GM12878 (cell line): Measurements from ENCODE around the gene BLOC1S5. TPM values are rescaled to one million over a fixed set of nuclear protein-coding genes. Genes with fewer than 3 reads are reported as not detected.

Experiments used
- ATAC-seq: fragments of 200-7000 bp; cut with Tn5 transposase; 3 replicates; pipeline ENCODE4 v1.9.1; 2020; ENCODE audit warnings: mild to moderate bottlenecking, moderate library complexity
- BruUV-seq: library from RNA; stranded (reverse); fragments of 400-500 nt; replicated peaks from 2 replicates; lab custom pipeline; 2021; lab: Mats Ljungman, UMichigan
- CTCF ChIA-PET: fragments of 300-600 bp; sonication (Branson Sonifier 250); formaldehyde crosslinking; extraction: SDS; loops from one replicate; lab custom pipeline; 2021; ENCODE audit warnings: inconsistent platforms; lab: Yijun Ruan, JAX
- POLR2A ChIA-PET: fragments of 350-600 bp; formaldehyde crosslinking; extraction: SDS; loops from one replicate; lab custom pipeline; 2021; ENCODE audit warnings: inconsistent platforms; lab: Charles Lee
- RAD21 ChIA-PET: fragments of 300-600 bp; sonication (Branson Sonifier 250); formaldehyde crosslinking; loops from one replicate; lab custom pipeline; 2023; ENCODE audit warnings: antibody characterized with exemption; ENCODE audit not compliant: unreplicated experiment; lab: Charles Lee
- SMC1A ChIA-PET: fragments of 300-600 bp; sonication (Branson Sonifier 250); formaldehyde crosslinking; loops from one replicate; lab custom pipeline; 2023; ENCODE audit not compliant: unreplicated experiment, uncharacterized antibody; lab: Charles Lee
- DNase-seq: peaks from one replicate; pipeline ENCODE4 v3.0.0-alpha.2; 2011; ENCODE audit warnings: low read depth, low spot score
- FAIRE-seq: peaks from 3 replicates; lab custom pipeline; 2011; peaks lifted over from hg19 to GRCh38; lab: Jason Lieb, UNC
- H2AFZ ChIP-seq: 2 replicates; pipeline ENCODE4 v1.6.0; 2011; ENCODE audit warnings: low read depth, low read length, control low read depth; ENCODE audit not compliant: control insufficient read depth
- H3K27ac ChIP-seq: 2 replicates; pipeline ENCODE4 v1.5.1; 2011; ENCODE audit warnings: control low read depth; ENCODE audit not compliant: control insufficient read depth, insufficient read depth
- H3K27me3 ChIP-seq, 2 experiments: replicated peaks in 1 of 2; 2 replicates each; pipeline versions ENCODE4 v1.6.0 to v1.6.1; 2011; ENCODE audit warnings: low read length in 1 of 2; ENCODE audit not compliant: control insufficient read depth in 2 of 2, insufficient read depth in 2 of 2
- H3K36me3 ChIP-seq, 2 experiments: 2 replicates each; pipeline ENCODE4 v1.5.1; 2011; ENCODE audit warnings: low read length in 1 of 2; ENCODE audit not compliant: control insufficient read depth in 2 of 2, insufficient read depth in 2 of 2
- H3K4me1 ChIP-seq: 2 replicates; pipeline ENCODE4 v1.6.1; 2011; ENCODE audit warnings: mild to moderate bottlenecking, low read length, moderate library complexity, mixed read lengths; ENCODE audit not compliant: control insufficient read depth, insufficient read depth
- H3K4me2 ChIP-seq: 2 replicates; pipeline ENCODE4 v1.6.0; 2011; ENCODE audit warnings: control low read depth; ENCODE audit not compliant: control insufficient read depth, insufficient read depth
- H3K4me3 ChIP-seq: fragments of 200-600 bp; sonication (generic); 2 replicates; pipeline ENCODE4 v1.5.1; 2016
- H3K79me2 ChIP-seq: 2 replicates; pipeline ENCODE4 v1.6.0; 2011; ENCODE audit warnings: low read length; ENCODE audit not compliant: control insufficient read depth, insufficient read depth
- H3K9ac ChIP-seq: 2 replicates; pipeline ENCODE4 v1.8.0; 2011; ENCODE audit warnings: low read length, control low read depth, mixed read lengths; ENCODE audit not compliant: control insufficient read depth, insufficient read depth
- H3K9me3 ChIP-seq: replicated peaks from 3 replicates; pipeline ENCODE4 v1.5.1; 2011; ENCODE audit warnings: mild to moderate bottlenecking, low read length; ENCODE audit not compliant: control insufficient read depth, insufficient read depth
- H4K20me1 ChIP-seq: 2 replicates; pipeline ENCODE4 v1.6.0; 2011; ENCODE audit not compliant: control insufficient read depth, insufficient read depth
- ASH2L ChIP-seq: fragments of 300-600, 200-600 bp; sonication (generic); IDR thresholded peaks from 2 replicates; pipeline ENCODE4 v1.6.1; 2017; ENCODE audit warnings: low read depth, mild to moderate bottlenecking, borderline replicate concordance
- ATF7 ChIP-seq: fragments of 450-650 bp; IDR thresholded peaks from 2 replicates; pipeline ENCODE4 v1.6.1; 2016; ENCODE audit warnings: low read depth, mild to moderate bottlenecking
- BACH1 ChIP-seq: fragments of 450-650 bp; IDR thresholded peaks from 2 replicates; pipeline ENCODE4 v1.6.1; 2017; ENCODE audit warnings: mild to moderate bottlenecking, borderline replicate concordance
- DPF2 ChIP-seq: fragments of 450-650 bp; IDR thresholded peaks from 2 replicates; pipeline ENCODE4 v1.6.1; 2017; ENCODE audit warnings: mild to moderate bottlenecking
- EGR1 ChIP-seq, 2 experiments: IDR thresholded peaks; 1 replicate in 1 of 2; 2 replicates in 1 of 2; pipeline ENCODE4 v1.6.1; 2011 to 2012; ENCODE audit warnings: low read depth in 2 of 2, low read length in 2 of 2, borderline replicate concordance in 1 of 2, mild to moderate bottlenecking in 1 of 2, moderate library complexity in 1 of 2
- ETV6 ChIP-seq, 2 experiments: fragments of 450-650 bp in 1 of 2; IDR thresholded peaks in 1 of 2; conservative IDR thresholded peaks in 1 of 2; 2 replicates each; pipeline ENCODE4 v1.6.1; 2014; ENCODE audit warnings: antibody characterized with exemption in 1 of 2, borderline replicate concordance in 1 of 2, low read depth in 1 of 2, mild to moderate bottlenecking in 1 of 2, moderate library complexity in 1 of 2
- GABPA ChIP-seq: IDR thresholded peaks from 2 replicates; pipeline ENCODE4 v1.6.1; 2014; ENCODE audit warnings: antibody characterized with exemption, low read depth, mild to moderate bottlenecking, inconsistent platforms
- HCFC1 ChIP-seq: fragments of 150-350 bp; IDR thresholded peaks from 2 replicates; pipeline ENCODE4 v1.6.1; 2014; ENCODE audit warnings: low read length
- HDAC6 ChIP-seq: fragments of 200-600 bp; sonication (generic); IDR thresholded peaks from one replicate; pipeline ENCODE4 v1.8.0; 2017; ENCODE audit warnings: antibody characterized with exemption; ENCODE audit not compliant: unreplicated experiment
- JUNB ChIP-seq: IDR thresholded peaks from 2 replicates; pipeline ENCODE4 v1.6.1; 2016; ENCODE audit warnings: antibody characterized with exemption, mild to moderate bottlenecking
- NFIC ChIP-seq: IDR thresholded peaks from 2 replicates; pipeline ENCODE4 v1.6.1; 2012; ENCODE audit warnings: low read depth, mild to moderate bottlenecking, inconsistent platforms, low read length, moderate library complexity
- SMAD1 ChIP-seq: fragments of 450-650 bp; IDR thresholded peaks from 2 replicates; pipeline ENCODE4 v1.6.1; 2018; ENCODE audit warnings: mild to moderate bottlenecking, low read depth; ENCODE audit not compliant: partially characterized antibody
- TCF3 ChIP-seq: IDR thresholded peaks from 2 replicates; pipeline ENCODE4 v1.6.1; 2012; ENCODE audit warnings: low read depth, mild to moderate bottlenecking, low read length, borderline replicate concordance; ENCODE audit not compliant: insufficient read depth
- YBX1 ChIP-seq: fragments of 450-650 bp; IDR thresholded peaks from 2 replicates; pipeline ENCODE4 v1.6.1; 2016; ENCODE audit warnings: antibody characterized with exemption
- ZNF24 ChIP-seq: fragments of 450-650 bp; IDR thresholded peaks from 2 replicates; pipeline ENCODE4 v1.6.1; 2017; ENCODE audit warnings: antibody characterized with exemption, mild to moderate bottlenecking
- ZNF384 ChIP-seq: IDR thresholded peaks from 2 replicates; pipeline ENCODE4 v1.6.1; 2012; ENCODE audit warnings: low read depth, mild to moderate bottlenecking, low read length, improper control_type of control experiment, borderline replicate concordance
- ZSCAN29 ChIP-seq: fragments of 450-650 bp; IDR thresholded peaks from 2 replicates; pipeline ENCODE4 v1.6.1; 2017; ENCODE audit warnings: mild to moderate bottlenecking, moderate library complexity
- WGBS: methylation state at CpG from one replicate; pipeline ENCODE4 v1.1.6; 2016; ENCODE audit warnings: low lambda C conversion rate; ENCODE audit not compliant: insufficient replicate concordance, insufficient coverage; ENCODE audit errors: missing lambda C conversion rate; 5-methylcytosine and 5-hydroxymethylcytosine counted together
- in situ Hi-C: fragments of 300-500 bp; cut with MboI; formaldehyde crosslinking; loops from 9 replicates; pipeline ENCODE4 v1.14.3; 2018; ENCODE audit warnings: mixed read lengths
- intact Hi-C: fragments of 100-400 bp; cut with micrococcal nuclease; formaldehyde crosslinking; loops from one replicate; pipeline ENCODE4 v1.14.2; 2022; ENCODE audit not compliant: unreplicated experiment
- polyA plus RNA-seq, 11 experiments: library from polyadenylated mRNA; depleted of rRNA in 4 of 11; unstranded in 6 of 11; stranded (reverse) in 5 of 11; fragments of >200 nt; fragmentation: Nextera tagmentation in 4 of 11; fragmentation: Illumina TruSeq in 1 of 11; extraction: Ambion mirVana in 4 of 11; extraction: Trizol in 1 of 11; gene quantifications; 1 replicate in 1 of 11; 2 replicates in 10 of 11; pipeline versions ENCODE4 v1.2.1 to v1.2.3, GENCODE V29; 2011 to 2016; ENCODE audit warnings: inconsistent platforms in 2 of 11, missing spikeins in 2 of 11, low read depth in 1 of 11
- total RNA-seq, 4 experiments: library from RNA; depleted of rRNA in 3 of 4; stranded (reverse); fragments of >200 nt in 3 of 4; fragmentation: Illumina TruSeq in 1 of 4; extraction: Trizol in 1 of 4; gene quantifications; 2 replicates each; pipeline versions ENCODE4 v1.2.1 to v1.2.3, GENCODE V29; 2013 to 2021
- TF ChIP-seq, protein P1 (sequence below): IDR thresholded peaks from 2 replicates; pipeline ENCODE4 v1.6.1; 2012; ENCODE audit warnings: low read depth, low read length, improper control_type of control experiment
- TF ChIP-seq, protein P2 (sequence below): fragments of 450-650 bp; formaldehyde crosslinking; IDR thresholded peaks from 2 replicates; pipeline ENCODE4 v1.4.0; 2020; ENCODE audit warnings: mild to moderate bottlenecking, moderate library complexity

The BLOC1S5 gene
- total and polyA plus RNA-seq, 10 of the 15 experiments (the other 5 are each of a cell fraction or from before 2014, with no cell fraction given), result 4.3 to 22.2 (median 16.1) TPM

DNA sequence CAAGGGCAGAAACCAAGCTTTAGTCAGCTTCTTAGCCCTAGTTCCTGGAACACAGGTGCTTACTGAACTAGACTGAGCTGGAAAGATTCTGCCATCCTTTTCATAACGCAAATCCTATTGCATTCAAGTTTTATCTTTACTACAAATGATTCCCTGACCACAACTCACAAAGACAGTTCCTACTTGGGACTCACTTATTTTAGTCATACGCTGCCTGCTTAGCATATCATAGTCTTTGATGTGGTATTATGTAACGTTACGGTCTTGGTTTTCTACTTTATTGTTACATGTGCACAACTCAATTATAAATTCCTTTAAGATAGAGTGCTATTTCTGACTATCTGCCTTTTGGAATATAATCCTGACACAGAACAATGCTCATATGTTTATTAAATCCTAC lies 59.1 kb downstream of the BLOC1S5 start:
- ATAC-seq, result no peak
- no peak overlapping the region for H3K4me3 ChIP-seq
- H3K79me2 ChIP-seq, result no peaks in the 10 kb centered on the region
- ChIA-PET CTCF (interaction anchor here (1.5 to 3.6 kb wide), 6 partner anchors 9 to 282 kb away, joined by 3 to 29 read pairs (median 12); no protein-coding TSS in a partner anchor), SMC1A (interaction anchor here (0.6 to 1.4 kb wide), 5 partner anchors 13 to 404 kb away, joined by 3 to 4 read pairs (median 3); no protein-coding TSS in a partner anchor), RAD21 (interaction anchor here (0.7 kb wide), 1 partner anchor 51 kb away, joined by 3 read pairs; no protein-coding TSS in a partner anchor), POLR2A (interaction anchor here (0.7 kb wide), 1 partner anchor 54 kb away, joined by 4 read pairs; no protein-coding TSS in a partner anchor)
- H3K9me3 ChIP-seq, result no peaks in the 10 kb centered on the region
- no peaks in the 10 kb centered on the region for H3K36me3 ChIP-seq
- intact Hi-C loops (loop anchor here (10.0 kb wide), 1 partner anchor 380 kb away; no protein-coding TSS in a partner anchor), in situ Hi-C loops (no loop called here)
- BruUV-seq, result no TSS peak
- no peaks in the 10 kb centered on the region for H3K4me1 ChIP-seq
- no peak for TF ChIP-seq BACH1
- TF ChIP-seq NFIC, result no peak
- no peak for TF ChIP-seq ASH2L
- no peak for TF ChIP-seq ETV6 (conservative IDR thresholded peaks at IDR 0.05 in 1 of 2, IDR thresholded peaks at IDR 0.05 in 1 of 2; ENCODE audit: borderline replicate concordance in 1 of 2, low read depth in 1 of 2)
- TF ChIP-seq JUNB, result no peak
- no peak for TF ChIP-seq EGR1 (IDR thresholded peaks at IDR 0.05; ENCODE audit: borderline replicate concordance in 1 of 2, low read depth in 2 of 2, low read length in 2 of 2)
- TF ChIP-seq HDAC6, result no peak
- no peak for TF ChIP-seq ZSCAN29
- TF ChIP-seq, protein P1, sequence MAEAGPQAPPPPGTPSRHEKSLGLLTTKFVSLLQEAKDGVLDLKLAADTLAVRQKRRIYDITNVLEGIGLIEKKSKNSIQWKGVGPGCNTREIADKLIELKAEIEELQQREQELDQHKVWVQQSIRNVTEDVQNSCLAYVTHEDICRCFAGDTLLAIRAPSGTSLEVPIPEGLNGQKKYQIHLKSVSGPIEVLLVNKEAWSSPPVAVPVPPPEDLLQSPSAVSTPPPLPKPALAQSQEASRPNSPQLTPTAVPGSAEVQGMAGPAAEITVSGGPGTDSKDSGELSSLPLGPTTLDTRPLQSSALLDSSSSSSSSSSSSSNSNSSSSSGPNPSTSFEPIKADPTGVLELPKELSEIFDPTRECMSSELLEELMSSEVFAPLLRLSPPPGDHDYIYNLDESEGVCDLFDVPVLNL, result no peak
- TF ChIP-seq, protein P2, sequence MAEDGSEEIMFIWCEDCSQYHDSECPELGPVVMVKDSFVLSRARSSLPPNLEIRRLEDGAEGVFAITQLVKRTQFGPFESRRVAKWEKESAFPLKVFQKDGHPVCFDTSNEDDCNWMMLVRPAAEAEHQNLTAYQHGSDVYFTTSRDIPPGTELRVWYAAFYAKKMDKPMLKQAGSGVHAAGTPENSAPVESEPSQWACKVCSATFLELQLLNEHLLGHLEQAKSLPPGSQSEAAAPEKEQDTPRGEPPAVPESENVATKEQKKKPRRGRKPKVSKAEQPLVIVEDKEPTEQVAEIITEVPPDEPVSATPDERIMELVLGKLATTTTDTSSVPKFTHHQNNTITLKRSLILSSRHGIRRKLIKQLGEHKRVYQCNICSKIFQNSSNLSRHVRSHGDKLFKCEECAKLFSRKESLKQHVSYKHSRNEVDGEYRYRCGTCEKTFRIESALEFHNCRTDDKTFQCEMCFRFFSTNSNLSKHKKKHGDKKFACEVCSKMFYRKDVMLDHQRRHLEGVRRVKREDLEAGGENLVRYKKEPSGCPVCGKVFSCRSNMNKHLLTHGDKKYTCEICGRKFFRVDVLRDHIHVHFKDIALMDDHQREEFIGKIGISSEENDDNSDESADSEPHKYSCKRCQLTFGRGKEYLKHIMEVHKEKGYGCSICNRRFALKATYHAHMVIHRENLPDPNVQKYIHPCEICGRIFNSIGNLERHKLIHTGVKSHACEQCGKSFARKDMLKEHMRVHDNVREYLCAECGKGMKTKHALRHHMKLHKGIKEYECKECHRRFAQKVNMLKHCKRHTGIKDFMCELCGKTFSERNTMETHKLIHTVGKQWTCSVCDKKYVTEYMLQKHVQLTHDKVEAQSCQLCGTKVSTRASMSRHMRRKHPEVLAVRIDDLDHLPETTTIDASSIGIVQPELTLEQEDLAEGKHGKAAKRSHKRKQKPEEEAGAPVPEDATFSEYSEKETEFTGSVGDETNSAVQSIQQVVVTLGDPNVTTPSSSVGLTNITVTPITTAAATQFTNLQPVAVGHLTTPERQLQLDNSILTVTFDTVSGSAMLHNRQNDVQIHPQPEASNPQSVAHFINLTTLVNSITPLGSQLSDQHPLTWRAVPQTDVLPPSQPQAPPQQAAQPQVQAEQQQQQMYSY (CRISPR knock-in tag), result no peak
- TF ChIP-seq HCFC1, result no peak
- TF ChIP-seq YBX1, result no peak
- TF ChIP-seq ZNF24, result no peak
- TF ChIP-seq DPF2, result no peak
- TF ChIP-seq ATF7, result no peak
- TF ChIP-seq TCF3, result no peak
- TF ChIP-seq GABPA, result no peak
- no peak for TF ChIP-seq ZNF384
- TF ChIP-seq SMAD1, result no peak
- H3K4me2 ChIP-seq, result no peak overlapping the region
- H3K27me3 ChIP-seq, result no peaks in the 10 kb centered on the region
- H3K9ac ChIP-seq, result no peak overlapping the region
- no peak for DNase-seq
- no peak overlapping the region for H2AFZ ChIP-seq
- no peaks in the 10 kb centered on the region for H4K20me1 ChIP-seq
- FAIRE-seq, result no peak
- 94% methylated on average over 4 of the region's 4 CpGs for WGBS
- no peak overlapping the region for H3K27ac ChIP-seq
